ENCODE results near the gene FBLN2. TPM values are rescaled to one million over a fixed set of nuclear protein-coding genes. Genes with fewer than 3 reads are reported as not detected.

The FBLN2 gene
- total and polyA plus RNA-seq, 8 donors = 1.8 to 143 (median 11.9) TPM

DNA sequence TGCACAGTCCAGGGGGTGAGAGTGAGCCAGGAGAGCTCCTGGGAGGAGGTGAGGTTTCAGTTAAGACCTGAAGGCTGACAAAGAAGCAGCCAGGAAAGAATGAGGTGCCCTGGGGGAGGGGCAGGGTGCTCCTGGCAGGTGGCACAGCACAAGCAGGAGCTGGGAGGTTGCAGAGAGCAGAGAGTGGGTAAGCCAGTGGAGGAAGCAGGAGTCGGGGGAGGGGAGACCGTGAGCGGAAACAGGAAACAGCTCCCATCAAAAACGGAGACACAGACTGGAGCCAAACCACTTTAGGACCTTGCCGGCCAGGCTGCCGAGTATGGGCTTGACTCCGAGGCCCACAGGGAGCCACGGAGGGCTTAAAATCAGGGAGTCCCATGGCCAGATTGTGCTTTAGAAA lies 12.1 kb upstream of the FBLN2 start:
- Histone ChIP-seq H3K27ac (no peak overlapping the region), H3K36me3 (no peaks in the 10 kb centered on the region), H3K4me1 (peaks cover 0 to 7% (median 4%) of the 10 kb centered on the region in 4 donors), H3K4me3 (no peak overlapping the region), H3K9me3 (peaks cover 0 to 2% (median 0%) of the 10 kb centered on the region in 4 donors), H3K27me3 (peaks cover 0 to 32% (median 0%) of the 10 kb centered on the region in 3 donors)
- intact Hi-C loops (cut with DNase I; ENCODE audit: low total_unique reads) = no loop called here
- WGBS, 5 donors = 20 to 41% (median 36%) methylated on average over 8 of the region's 8 CpGs
- no peak for DNase-seq
- TF ChIP-seq POLR2A (IDR thresholded peaks at IDR 0.05) (no peak), CTCF (IDR thresholded peaks at IDR 0.05) (no peak), EP300 (IDR thresholded peaks at IDR 0.05) (no peak), POLR2AphosphoS5 (IDR thresholded peaks at IDR 0.05) (no peak)

- peak overlapping the region in 2 of 5 donors; percentile 22 to 38 for H3K27ac ChIP-seq
- no peaks in the 10 kb centered on the region for H3K36me3 ChIP-seq
- peaks cover 0 to 6% (median 0%) of the 10 kb centered on the region in 4 donors for H3K9me3 ChIP-seq
- intact Hi-C loops (cut with DNase I; ENCODE audit: low total_unique reads) = no loop called here
- no peak for DNase-seq
- H3K4me1 ChIP-seq = peaks cover 0 to 7% (median 4%) of the 10 kb centered on the region in 4 donors
- 92 to 97% (median 94%) methylated on average over 6 of the region's 6 CpGs for WGBS, 5 donors
- H3K27me3 ChIP-seq = peaks cover 0 to 27% (median 0%) of the 10 kb centered on the region in 3 donors
- no peak for TF ChIP-seq POLR2A (IDR thresholded peaks at IDR 0.05)
- TF ChIP-seq POLR2AphosphoS5 (IDR thresholded peaks at IDR 0.05) = no peak
- TF ChIP-seq EP300 (IDR thresholded peaks at IDR 0.05) = no peak
- H3K4me3 ChIP-seq = no peak overlapping the region
Measured at GRCh38 chr3:13537244-13537908, 11.5 kb upstream of the FBLN2 start.

DNA sequence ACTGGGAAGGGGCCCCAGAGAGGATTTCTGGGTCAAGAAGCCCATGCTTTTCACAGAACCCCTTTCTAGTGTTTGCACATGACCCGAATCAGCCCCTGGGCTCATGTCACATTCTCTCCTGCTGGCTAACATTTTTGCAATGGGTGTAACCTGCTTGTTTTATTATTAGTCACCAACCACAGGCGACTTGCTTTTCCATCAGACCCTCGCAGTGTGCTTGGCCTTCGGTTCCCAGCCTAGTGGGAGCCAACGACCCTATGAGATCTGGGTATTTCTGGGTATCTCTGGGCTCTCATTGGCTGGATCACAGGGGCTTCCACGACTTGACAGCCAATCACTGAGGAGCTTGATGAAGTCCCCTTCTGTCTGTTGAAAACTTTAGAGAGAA lies 11.0 kb upstream of the FBLN2 start:
- Histone ChIP-seq H3K27me3 (peaks cover 0 to 22% (median 0%) of the 10 kb centered on the region in 3 donors), H3K27ac (peak overlapping the region in 2 of 5 donors; percentile 22 to 38), H3K4me3 (no peak overlapping the region), H3K36me3 (no peaks in the 10 kb centered on the region), H3K9me3 (peaks cover 0 to 6% (median 0%) of the 10 kb centered on the region in 4 donors), H3K4me1 (peaks cover 0 to 7% (median 4%) of the 10 kb centered on the region in 4 donors)
- intact Hi-C loops (cut with DNase I; ENCODE audit: low total_unique reads) = no loop called here
- 31 to 55% (median 45%) methylated on average over 6 of the region's 6 CpGs for WGBS, 5 donors
- peak in 1 of 2 donors; percentile 65 for DNase-seq
- TF ChIP-seq CTCF (IDR thresholded peaks at IDR 0.05) (no peak), EP300 (IDR thresholded peaks at IDR 0.05) (no peak), POLR2AphosphoS5 (IDR thresholded peaks at IDR 0.05) (no peak), POLR2A (IDR thresholded peaks at IDR 0.05) (no peak)

DNA sequence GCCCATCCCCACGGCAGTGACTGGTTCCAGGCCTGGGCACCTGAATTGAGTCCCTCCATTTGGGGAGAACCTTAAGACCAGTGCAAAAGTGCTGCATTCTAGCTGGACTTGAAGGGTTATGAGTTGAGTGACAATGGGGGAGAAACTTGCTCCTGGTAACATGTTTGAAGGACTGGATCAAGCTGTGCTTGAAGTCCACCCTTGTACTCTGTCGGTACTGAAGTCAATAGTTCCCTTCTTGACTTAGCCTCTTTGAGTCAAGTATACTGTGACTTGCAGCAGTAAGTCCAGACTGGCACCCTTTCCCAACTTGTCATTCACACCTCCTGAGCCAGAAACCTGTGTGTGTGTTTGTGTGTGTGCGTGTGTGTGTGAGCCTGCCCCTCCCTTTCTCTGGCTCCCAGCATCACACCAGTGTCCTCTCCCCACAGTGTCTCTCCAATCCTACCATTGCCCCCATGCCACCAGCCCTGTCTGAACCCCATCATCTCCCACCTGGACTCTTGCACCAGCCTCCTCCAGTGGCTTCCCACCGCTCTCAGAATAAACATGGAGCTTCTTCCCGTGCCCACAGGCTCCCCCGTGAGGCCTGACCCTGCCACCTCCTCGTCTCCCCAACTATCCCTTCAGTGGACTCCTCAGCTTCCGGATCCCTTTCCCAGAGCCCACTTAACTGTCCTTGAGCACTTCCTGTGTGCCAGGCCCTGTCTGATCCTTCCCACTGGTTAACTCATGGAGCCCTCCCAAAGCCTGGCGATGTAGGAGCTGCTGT lies 10.2 kb upstream of the FBLN2 start:
- intact Hi-C loops (cut with DNase I; ENCODE audit: low total_unique reads) = no loop called here
- WGBS, 5 donors = 79 to 91% (median 84%) methylated on average over 9 of the region's 9 CpGs
- H3K4me3 ChIP-seq = no peak overlapping the region

More for the DNA sequence above, 10.2 kb upstream of the FBLN2 start:
- Histone ChIP-seq H3K27me3 (peaks cover 0 to 21% (median 0%) of the 10 kb centered on the region in 3 donors), H3K4me1 (peaks cover 0 to 7% (median 4%) of the 10 kb centered on the region in 4 donors), H3K36me3 (no peaks in the 10 kb centered on the region), H3K9me3 (peaks cover 0 to 6% (median 0%) of the 10 kb centered on the region in 4 donors), H3K27ac (peak overlapping the region in 1 of 5 donors; percentile 22)
- no peak for DNase-seq
- TF ChIP-seq EP300 (IDR thresholded peaks at IDR 0.05) (no peak), POLR2A (IDR thresholded peaks at IDR 0.05) (no peak), CTCF (IDR thresholded peaks at IDR 0.05) (no peak), POLR2AphosphoS5 (IDR thresholded peaks at IDR 0.05) (no peak)
